ENCODE data around the gene SEC16A.

SEC16A gene

GRCh38 chr9:136485049-136486045 is 2.5 kb upstream of the SEC16A start:
- DNase-seq (ENCODE audit: low spot score): peak; percentile 90

DNA sequence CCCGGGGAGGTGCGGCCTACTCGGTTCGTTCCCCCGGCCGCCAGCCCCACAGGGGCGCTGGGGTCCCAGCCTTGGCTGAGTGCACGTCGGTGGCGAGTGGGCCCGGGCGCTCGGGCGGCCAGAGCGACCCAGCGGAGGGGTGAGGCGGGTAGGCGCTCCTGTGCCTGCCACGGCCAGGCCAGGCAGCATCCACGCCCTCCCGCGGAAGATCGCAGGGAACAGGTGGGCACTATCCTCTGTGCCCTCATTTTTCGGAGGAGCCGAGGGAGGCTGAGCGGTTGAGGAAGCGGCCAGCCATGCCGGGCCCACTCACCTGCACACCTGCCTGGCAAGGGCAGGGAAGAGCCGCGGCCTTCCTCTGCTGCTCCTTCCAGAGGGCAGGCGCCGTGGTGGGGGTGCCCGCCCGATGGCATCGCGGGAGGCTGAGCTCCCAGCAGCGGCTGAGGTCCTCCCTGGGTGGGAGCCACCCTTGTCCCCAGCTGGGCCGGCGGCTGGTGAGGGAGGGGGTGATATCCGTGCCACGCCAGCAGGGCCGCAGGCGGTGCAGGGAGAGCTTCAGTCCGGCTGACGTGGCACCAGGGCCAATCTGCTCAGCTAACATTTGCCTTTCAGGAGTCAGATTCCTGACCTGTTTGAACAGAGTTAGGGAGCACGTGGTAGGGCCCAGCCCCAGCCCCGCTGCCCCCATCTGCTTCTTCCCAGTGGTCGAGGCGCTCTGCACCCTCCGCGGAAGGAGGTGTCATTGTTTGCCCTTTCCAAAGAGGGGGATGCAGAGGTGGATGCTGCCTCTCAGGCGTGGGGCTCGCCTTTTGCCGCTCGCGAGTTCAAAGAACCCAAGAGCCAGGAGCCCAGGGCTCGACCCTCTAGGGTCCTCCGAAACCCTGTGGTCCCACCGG is 1.6 kb upstream of the SEC16A start:
- peak; percentile 61 for DNase-seq (ENCODE audit: low spot score)

DNA sequence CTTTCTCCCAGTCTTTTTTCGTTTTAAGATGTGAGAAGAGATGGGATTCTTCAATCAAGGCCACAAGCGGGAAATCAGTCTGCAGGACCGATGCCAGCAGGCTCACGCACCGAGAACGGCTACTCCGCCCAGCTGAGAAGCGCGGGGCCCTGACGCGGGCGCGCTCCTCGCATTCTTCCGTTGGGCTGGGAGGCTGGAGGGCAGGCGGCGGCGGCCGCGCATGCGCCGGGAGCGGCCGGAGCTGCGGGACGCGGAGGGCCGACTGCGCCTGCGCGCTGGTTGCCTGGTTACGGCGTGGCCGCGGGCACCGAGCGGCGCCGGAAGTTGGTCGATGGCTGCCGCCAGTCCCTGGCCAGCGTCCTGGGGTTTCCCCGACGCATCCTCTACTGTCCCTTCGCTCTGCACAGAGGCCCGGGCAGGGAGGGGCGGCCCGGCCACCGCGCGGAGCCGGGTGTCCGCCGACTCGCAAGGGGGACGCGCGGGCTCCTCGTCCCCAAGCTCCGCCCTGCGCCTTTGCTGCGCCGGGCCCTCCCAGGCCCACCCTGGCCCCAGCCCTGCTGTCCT is 831 bp upstream of the SEC16A start:
- peak; percentile 97 for DNase-seq (ENCODE audit: low spot score)

DNA sequence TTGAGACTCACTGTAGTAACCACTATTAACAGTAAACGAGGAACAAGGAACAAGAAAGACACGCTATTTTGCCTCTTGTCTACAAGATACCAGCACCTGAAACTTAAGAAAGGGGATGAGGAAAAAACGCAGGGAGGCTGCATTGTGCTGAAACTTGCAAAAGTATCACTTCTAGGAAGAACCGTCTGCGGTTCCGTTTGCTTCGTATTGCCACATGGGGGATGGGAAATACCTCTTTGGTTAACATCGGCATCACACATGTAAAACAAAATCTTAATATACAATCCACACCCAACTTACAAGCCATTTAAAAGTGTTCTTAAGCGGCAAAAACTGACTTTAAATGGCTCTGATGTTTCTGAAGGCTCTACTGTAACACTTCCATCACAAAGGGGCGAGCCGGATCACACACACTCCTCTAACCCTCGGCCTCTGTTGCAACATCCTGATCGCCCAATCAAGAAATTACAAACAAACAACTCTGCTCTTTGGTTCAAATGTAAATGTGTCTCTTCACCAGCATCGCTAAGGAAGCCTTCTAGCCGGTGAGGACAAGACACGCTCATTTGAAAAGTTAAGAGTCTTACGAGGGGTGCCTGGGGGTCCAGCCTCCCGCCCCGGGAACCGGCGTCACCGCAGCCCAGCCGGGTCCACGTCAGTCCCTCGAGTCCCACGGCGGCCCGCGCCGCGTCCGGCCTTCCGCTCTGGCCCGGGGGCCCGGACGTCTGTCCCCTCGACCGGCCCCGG is 621 bp downstream of the SEC16A start:
- DNase-seq (ENCODE audit: low spot score): no peak

DNA sequence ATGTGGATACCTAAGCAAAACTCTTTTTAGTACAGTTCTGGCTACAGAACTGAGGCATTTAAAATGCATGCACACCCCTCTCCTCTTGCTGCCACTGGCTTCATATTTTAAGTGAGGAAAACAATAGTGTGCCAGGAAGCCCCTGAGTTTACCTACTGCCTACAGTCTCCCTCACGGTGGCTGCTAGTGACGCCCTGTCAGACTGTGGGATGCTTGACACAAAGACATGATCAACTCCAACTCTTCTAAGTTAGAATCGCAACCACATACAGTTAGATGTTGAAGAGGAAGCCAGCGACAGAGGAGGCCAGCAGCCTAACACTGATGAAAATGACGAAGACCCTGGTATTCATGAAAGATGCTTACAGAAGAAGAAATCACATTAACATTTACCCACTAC is 1.3 kb downstream of the SEC16A start:
- no peak for DNase-seq (ENCODE audit: low spot score)

GRCh38 chr9:136476369-136477150 is 6.3 kb downstream of the SEC16A start:
- no peak for DNase-seq (ENCODE audit: low spot score)

DNA sequence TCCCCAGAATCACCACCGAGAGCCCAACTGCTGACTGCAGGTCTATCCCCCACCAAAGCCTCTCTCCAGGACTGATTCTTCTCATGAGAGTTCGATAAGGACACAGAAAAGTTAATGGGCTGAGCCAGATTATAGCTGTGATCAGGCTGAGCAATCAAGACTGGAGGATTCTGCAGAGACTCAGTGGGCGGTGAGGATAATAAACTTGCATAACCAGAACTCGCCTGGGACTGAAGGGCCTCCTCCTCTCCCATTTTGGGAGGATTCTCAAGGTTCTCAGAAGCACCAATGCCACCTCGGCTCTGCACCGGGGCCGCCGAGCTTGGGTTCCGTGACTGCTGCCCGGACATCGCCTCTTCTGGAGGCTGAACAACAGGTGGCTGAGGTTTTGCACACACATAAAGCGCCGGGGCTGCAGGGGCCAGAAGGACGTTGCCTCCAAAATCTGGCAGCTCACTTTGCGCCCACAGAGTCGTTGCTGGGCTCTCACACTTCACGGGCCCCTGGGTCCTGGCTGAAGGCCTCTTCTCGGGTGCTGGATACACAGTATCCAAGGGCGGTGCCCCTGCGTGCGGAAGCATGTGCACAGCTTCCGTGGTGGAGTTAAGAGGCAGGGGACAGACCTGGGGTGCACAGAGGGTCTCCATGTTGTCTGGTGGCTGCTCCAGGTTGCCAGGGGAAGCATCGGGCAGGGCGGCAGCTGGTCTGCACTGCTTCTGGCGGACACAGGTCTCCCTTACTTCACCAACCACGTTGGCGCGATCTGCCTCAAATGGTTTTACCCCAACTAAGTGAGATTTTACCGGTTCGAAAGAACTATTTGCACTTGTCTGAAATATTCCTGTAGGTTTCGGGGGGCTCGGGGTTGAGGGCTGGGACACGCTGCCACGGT is 7.6 kb downstream of the SEC16A start:
- no peak for DNase-seq (ENCODE audit: low spot score)

- no peak for DNase-seq (ENCODE audit: low spot score)
Observed at GRCh38 chr9:136474021-136474640, 8.7 kb downstream of the SEC16A start.

GRCh38 chr9:136473354-136473721 is 9.5 kb downstream of the SEC16A start:
- no peak for DNase-seq (ENCODE audit: low spot score)

- no peak for DNase-seq (ENCODE audit: low spot score)
Observed at GRCh38 chr9:136472640-136473353, 10.0 kb downstream of the SEC16A start.

GRCh38 chr9:136471802-136472487 is 10.9 kb downstream of the SEC16A start:
- DNase-seq (ENCODE audit: low spot score): no peak

DNA sequence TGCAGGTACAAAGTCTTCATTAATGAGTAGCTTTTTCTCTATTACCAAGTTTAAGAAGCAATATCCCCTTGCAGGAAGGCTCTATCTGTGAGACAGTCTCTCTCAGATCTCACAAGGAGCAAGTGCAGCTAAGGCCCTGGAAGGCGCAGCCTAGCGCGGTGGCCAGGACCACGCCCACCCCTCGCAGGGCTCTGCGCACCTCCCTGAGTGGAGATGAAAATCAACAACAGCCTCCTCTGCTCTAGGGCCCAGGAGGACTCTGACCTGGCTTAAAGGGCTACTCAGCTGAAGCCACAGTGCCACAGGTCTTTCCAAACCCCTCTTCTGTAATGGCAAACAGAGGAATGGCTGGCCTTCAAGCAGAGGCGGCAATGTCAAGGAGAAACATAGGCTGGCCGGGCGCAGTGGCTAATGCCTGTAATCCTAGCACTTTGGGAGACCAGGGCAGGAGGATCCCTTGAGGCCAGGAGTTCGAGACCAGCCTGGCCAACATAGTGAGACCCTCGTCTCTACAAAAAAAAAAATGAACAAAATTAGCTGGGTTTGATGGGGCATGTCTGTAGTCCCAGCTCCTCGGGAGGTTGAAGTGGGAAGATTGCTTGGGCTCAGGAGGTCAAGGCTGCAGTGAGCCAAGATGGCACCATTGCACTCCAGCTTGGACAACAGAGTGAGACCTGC is 11.9 kb downstream of the SEC16A start:
- DNase-seq (ENCODE audit: low spot score): no peak

DNA sequence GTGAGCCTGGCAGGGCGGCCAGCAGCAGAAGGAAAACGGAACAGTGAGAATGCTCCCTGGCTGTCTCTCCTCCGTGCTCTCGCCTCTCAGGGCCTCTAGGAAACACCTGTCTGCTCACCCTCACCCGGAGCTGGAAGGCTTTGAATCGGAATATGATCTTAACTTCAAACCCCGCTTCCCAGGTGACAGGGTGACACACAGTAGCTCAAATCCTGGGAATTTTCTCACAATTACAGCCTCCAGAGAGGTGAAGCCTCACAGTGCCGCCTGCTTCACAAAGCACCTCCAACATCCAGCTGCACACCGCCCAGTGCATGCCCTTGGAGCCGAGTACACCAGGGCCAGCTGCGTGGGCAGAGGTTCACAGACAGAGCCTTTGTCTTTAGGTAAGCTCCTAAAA is 12.5 kb downstream of the SEC16A start:
- no peak for DNase-seq (ENCODE audit: low spot score)

DNA sequence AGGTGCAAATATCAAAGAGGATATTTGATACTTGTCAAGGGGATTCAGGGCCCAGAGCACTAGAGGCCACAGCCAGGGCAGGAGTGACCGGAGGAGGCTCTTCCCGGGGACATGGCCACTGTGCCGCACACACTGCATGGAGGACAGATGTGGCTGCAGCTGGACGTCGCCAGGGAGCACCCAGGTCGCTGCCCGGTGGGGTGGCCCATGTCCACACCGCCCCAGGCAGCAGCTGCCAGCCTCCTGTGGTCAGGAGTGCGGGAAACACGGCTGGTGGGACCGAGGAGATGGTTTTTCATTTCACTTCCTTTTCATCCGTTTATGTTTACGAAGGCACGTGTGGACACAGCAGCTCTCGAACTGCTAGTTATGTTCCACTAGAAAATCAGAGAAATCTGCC is 15.1 kb downstream of the SEC16A start:
- no peak for DNase-seq (ENCODE audit: low spot score)

- DNase-seq (ENCODE audit: low spot score): no peak
Observed at GRCh38 chr9:136466155-136466541, 16.7 kb downstream of the SEC16A start.

DNA sequence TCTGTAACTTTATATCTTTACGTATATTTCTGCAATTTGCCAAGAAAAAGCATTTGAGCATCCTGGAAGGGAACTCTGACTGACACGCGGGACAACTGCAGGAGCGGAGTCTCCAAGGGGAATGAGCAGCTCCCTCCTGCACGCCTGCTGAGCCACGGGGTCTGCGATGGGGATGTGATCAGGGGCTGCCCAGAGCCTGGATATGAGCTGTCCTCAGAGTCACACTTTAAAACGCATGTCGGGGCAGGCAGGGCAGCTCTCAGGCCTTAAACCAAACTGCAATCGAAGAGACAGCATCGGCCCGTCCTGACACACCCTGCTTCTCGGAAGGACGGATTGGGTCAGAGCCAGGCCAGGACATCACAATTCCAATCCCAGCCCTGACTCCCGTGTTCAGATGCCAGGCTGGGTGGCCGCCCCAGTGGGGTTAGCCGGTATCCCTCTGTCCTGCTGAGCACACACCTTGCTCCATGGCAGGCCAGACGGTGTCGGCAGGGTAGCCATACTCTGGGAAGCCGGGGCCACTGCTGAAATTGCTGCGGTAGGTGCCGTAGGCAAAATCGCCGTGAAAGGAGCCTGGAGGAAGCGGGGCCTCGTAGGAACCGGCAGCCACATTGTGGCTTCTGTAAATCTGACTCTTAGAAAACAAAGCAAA is 17.2 kb downstream of the SEC16A start:
- DNase-seq (ENCODE audit: low spot score): no peak

GRCh38 chr9:136464241-136464640 is 18.6 kb downstream of the SEC16A start:
- no peak for DNase-seq (ENCODE audit: low spot score)
